Subcutaneous abdominal adipose tissue (tissue), 5 donors: ENCODE measurements around the gene FMO5.

ENCODE experiments used
- H3K27ac ChIP-seq: one replicate; pipeline ENCODE4 v1.7.0; 2013; ENCODE audit warnings: low read depth, mild to moderate bottlenecking, inconsistent platforms, low read length, moderate library complexity
- H3K27me3 ChIP-seq, 5 donors: one replicate each; pipeline ENCODE4 v1.7.0; 2013; ENCODE audit warnings: low read length in 5 of 5, inconsistent platforms in 1 of 5; ENCODE audit not compliant: control insufficient read depth in 5 of 5, insufficient read depth in 4 of 5
- H3K36me3 ChIP-seq, 5 donors: one replicate each; pipeline ENCODE4 v1.7.0; 2013; ENCODE audit warnings: low read length in 5 of 5; ENCODE audit not compliant: control insufficient read depth in 5 of 5, insufficient read depth in 5 of 5
- H3K4me1 ChIP-seq, 5 donors: one replicate each; pipeline ENCODE4 v1.7.0; 2013; ENCODE audit warnings: low read length in 5 of 5, mild to moderate bottlenecking in 3 of 5, moderate library complexity in 1 of 5; ENCODE audit not compliant: control insufficient read depth in 5 of 5, insufficient read depth in 5 of 5
- H3K4me3 ChIP-seq, 5 donors: one replicate each; pipeline ENCODE4 v1.7.0; 2013; ENCODE audit warnings: low read length in 5 of 5, low read depth in 1 of 5
- H3K9ac ChIP-seq, 5 donors: one replicate each; pipeline ENCODE4 v1.7.0; 2013; ENCODE audit warnings: low read length in 5 of 5, mild to moderate bottlenecking in 4 of 5, moderate library complexity in 3 of 5
- H3K9me3 ChIP-seq, 5 donors: one replicate each; pipeline ENCODE4 v1.7.0; 2013; ENCODE audit warnings: low read length in 5 of 5; ENCODE audit not compliant: control insufficient read depth in 5 of 5
- donor health status: healthy.
- donor health status: healthy.
- donor health status: healthy.
- donor health status: healthy.
- donor health status: healthy.

FMO5 gene

DNA sequence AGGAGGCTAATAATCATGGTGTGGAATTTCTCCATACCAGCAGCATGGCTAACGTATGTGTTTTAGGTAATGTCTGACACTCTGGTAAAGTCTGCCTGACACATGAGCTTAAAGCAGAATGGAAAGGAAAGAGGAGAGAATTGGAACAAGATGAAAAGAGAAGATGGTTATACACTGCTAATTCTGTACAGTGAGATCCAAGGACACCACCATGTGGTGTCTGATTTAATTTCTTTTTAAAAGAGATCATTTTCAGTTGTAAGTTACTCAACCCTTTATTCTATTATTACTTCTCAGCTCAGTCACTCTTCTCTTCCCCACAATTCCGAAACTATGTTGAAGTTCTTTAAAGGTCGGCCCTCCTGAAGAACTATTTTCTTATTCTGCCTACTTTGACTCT is 68.5 kb downstream of the FMO5 start:
- Histone ChIP-seq H3K9ac (no peak overlapping the region), H3K4me1 (no peaks in the 10 kb centered on the region), H3K36me3 (peaks cover 44 to 59% (median 50%) of the 10 kb centered on the region in 5 donors), H3K27me3 (no peaks in the 10 kb centered on the region), H3K4me3 (no peak overlapping the region), H3K27ac (no peak overlapping the region), H3K9me3 (no peaks in the 10 kb centered on the region)

DNA sequence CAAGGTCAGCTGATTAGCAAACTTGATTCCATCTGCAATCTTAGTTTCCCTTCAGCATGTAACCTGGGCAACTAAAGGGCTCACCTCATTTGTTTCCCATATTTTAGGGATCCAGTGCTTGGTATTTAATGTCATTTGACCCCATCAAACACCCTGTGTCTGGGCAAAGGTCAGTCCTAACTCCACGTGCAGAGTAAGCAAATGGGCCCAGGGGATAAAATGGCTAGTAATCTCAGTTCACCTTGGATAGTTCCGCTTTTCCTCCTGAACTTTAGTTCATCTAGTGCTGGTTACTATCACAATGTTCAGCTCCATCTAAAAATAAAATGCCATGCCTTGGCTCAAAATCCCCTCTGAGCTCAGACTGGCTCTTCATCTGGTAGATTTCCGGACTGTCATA is 72.4 kb downstream of the FMO5 start:
- H3K9me3 ChIP-seq, result no peaks in the 10 kb centered on the region
- H3K27ac ChIP-seq, result no peak overlapping the region
- no peak overlapping the region for H3K4me3 ChIP-seq
- H3K9ac ChIP-seq, result no peak overlapping the region
- H3K36me3 ChIP-seq, result peaks cover 13 to 24% (median 15%) of the 10 kb centered on the region in 5 donors
- no peaks in the 10 kb centered on the region for H3K4me1 ChIP-seq
- no peaks in the 10 kb centered on the region for H3K27me3 ChIP-seq

DNA sequence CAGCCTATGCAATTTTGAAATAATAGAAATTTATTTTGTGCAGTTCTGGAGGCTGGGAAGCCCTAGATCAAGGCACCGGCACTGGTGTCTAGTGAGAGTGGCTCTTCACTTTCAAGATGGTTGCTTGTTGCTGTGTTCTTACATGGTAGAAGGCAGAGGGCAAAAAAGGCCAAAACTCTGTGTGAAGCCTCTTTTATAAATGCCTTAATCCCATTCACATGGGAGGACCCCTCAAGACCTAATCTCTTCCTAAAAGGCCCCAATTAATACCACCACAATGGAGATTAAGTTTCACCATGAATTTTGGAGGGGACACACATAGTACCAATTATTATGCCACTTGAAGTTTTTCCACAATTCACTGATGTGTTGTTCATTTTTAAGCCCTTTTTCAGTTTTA is 73.9 kb downstream of the FMO5 start:
- Histone ChIP-seq H3K27me3 (no peaks in the 10 kb centered on the region), H3K27ac (no peak overlapping the region), H3K9me3 (no peaks in the 10 kb centered on the region)

DNA sequence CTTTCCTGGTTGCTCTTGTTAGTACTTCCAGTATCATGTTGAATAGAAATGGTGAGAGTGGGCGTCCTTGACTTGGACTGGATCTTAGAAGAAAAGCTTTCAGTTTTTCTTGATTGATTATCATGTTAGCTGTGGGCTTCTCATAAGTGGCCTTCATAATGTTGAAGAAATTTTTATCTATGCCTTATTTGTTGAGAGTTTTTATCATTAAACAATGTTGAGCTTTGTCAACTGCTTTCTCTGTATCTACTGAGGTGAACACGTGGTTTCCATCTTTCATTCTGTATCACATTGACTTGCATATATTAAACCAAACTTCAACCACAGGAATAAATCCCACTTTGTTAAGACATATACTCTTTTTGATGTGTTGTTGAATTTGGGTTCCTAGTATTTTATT is 82.3 kb downstream of the FMO5 start:
- H3K9me3 ChIP-seq, result no peaks in the 10 kb centered on the region
- H3K9ac ChIP-seq, result no peak overlapping the region
- H3K4me1 ChIP-seq, result no peaks in the 10 kb centered on the region
- H3K4me3 ChIP-seq, result no peak overlapping the region
- no peak overlapping the region for H3K27ac ChIP-seq
- H3K36me3 ChIP-seq, result no peaks in the 10 kb centered on the region
- no peaks in the 10 kb centered on the region for H3K27me3 ChIP-seq

More for the DNA sequence above, 73.9 kb downstream of the FMO5 start:
- peaks cover 2 to 15% (median 7%) of the 10 kb centered on the region in 5 donors for H3K36me3 ChIP-seq
- no peak overlapping the region for H3K4me3 ChIP-seq
- H3K4me1 ChIP-seq, result no peaks in the 10 kb centered on the region
- no peak overlapping the region for H3K9ac ChIP-seq
